ENCODE data around the gene KRTAP2-1.
"Not testable (repeated sequence)": the region's sequence is repeated elsewhere in the genome, so short reads cannot be mapped to it uniquely, and the experiment has no call there.

DNA sequence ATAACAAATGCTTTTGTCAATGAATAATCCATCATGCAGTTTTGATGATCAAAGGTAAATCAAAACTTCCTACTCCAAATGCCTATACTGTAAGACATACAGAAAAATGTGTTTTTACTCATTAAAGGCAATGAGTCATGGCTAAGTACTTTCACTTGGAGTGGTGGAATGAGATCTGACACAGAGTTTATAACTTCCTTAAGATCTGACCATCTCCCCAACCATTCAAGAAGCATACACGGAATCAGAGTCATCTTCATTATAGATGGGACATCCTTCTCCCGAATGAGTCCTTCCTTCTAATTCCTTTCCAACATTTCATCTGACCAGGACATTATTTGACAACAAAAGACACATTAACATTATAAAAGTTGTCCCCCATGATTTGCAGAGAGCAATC is 36.3 kb upstream of the KRTAP2-1 start:
- TF ChIP-seq, protein P1, sequence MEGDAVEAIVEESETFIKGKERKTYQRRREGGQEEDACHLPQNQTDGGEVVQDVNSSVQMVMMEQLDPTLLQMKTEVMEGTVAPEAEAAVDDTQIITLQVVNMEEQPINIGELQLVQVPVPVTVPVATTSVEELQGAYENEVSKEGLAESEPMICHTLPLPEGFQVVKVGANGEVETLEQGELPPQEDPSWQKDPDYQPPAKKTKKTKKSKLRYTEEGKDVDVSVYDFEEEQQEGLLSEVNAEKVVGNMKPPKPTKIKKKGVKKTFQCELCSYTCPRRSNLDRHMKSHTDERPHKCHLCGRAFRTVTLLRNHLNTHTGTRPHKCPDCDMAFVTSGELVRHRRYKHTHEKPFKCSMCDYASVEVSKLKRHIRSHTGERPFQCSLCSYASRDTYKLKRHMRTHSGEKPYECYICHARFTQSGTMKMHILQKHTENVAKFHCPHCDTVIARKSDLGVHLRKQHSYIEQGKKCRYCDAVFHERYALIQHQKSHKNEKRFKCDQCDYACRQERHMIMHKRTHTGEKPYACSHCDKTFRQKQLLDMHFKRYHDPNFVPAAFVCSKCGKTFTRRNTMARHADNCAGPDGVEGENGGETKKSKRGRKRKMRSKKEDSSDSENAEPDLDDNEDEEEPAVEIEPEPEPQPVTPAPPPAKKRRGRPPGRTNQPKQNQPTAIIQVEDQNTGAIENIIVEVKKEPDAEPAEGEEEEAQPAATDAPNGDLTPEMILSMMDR (conservative IDR thresholded peaks at IDR 0.05; ENCODE audit: low read depth, low read length): not testable (repeated sequence)
- not testable (repeated sequence) for TF ChIP-seq EZH2 (IDR thresholded peaks at IDR 0.05; ENCODE audit: borderline replicate concordance, low read depth, low read length, poor library complexity, severe bottlenecking)

Measured in A673 (cell line).